Measurements from ENCODE around the gene TMEM237.

DNA sequence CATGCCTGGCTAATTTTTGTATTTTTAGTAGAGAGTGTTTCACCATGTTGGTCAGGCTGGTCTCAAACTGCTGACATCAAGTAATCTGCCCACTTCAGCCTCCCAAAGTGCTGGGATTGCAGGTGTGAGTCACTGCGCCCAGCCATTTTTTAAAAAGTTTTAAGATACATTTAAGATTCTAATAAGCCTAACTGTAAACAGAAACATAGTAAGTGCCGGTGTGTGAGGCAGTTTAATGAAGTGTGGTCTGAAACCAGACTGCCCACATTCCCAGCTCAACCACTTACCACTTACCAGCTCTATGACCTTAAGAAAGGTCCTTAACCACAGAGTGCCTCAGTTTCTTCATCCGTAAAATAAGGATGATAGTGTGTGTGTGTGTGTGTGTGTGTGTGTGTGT is 42.4 kb downstream of the TMEM237 start:
- TF ChIP-seq, protein P1, sequence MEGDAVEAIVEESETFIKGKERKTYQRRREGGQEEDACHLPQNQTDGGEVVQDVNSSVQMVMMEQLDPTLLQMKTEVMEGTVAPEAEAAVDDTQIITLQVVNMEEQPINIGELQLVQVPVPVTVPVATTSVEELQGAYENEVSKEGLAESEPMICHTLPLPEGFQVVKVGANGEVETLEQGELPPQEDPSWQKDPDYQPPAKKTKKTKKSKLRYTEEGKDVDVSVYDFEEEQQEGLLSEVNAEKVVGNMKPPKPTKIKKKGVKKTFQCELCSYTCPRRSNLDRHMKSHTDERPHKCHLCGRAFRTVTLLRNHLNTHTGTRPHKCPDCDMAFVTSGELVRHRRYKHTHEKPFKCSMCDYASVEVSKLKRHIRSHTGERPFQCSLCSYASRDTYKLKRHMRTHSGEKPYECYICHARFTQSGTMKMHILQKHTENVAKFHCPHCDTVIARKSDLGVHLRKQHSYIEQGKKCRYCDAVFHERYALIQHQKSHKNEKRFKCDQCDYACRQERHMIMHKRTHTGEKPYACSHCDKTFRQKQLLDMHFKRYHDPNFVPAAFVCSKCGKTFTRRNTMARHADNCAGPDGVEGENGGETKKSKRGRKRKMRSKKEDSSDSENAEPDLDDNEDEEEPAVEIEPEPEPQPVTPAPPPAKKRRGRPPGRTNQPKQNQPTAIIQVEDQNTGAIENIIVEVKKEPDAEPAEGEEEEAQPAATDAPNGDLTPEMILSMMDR (IDR thresholded peaks at IDR 0.05), result no peak
- no peak for TF ChIP-seq EZH2 (IDR thresholded peaks at IDR 0.05)

Data from neural progenitor cell (in vitro differentiated cells).